Choroid plexus epithelial cell (primary cell): ENCODE measurements around the gene MSMO1.

ENCODE experiments used
- DNase-seq: peaks from one replicate; pipeline ENCODE4 v3.0.0-alpha.2; 2010; ENCODE audit warnings: low read depth
- H3K4me3 ChIP-seq: 2 replicates; pipeline ENCODE4 v1.5.1; 2011; ENCODE audit warnings: low read depth, mild to moderate bottlenecking, control low read depth, low read length, moderate library complexity
- CTCF ChIP-seq: conservative IDR thresholded peaks from 2 replicates; pipeline ENCODE4 v1.5.1; 2011; ENCODE audit warnings: low read depth, mild to moderate bottlenecking, control low read depth, inconsistent platforms, low read length, moderate library complexity

The MSMO1 gene

GRCh38 chr4:165325732-165326512 lies 1.5 kb upstream of the MSMO1 start:
- peak overlapping the region; percentile 8 for H3K4me3 ChIP-seq
- peak; percentile 89 for DNase-seq
- no peak for TF ChIP-seq CTCF

- H3K4me3 ChIP-seq = peak overlapping the region; percentile 62
- peak; percentile 48 for DNase-seq
- no peak for TF ChIP-seq CTCF
Observed at GRCh38 chr4:165326831-165327210, 648 bp upstream of the MSMO1 start.

- DNase-seq = no peak
- no peak for TF ChIP-seq CTCF
- H3K4me3 ChIP-seq = peak overlapping the region; percentile 91
Observed at GRCh38 chr4:165328101-165328425, 594 bp downstream of the MSMO1 start.

- no peak for TF ChIP-seq CTCF
- H3K4me3 ChIP-seq = peak overlapping the region; percentile 91
- no peak for DNase-seq
Observed at GRCh38 chr4:165328708-165329107, 1.2 kb downstream of the MSMO1 start.

GRCh38 chr4:165330071-165330470 lies 2.6 kb downstream of the MSMO1 start:
- DNase-seq = no peak
- H3K4me3 ChIP-seq = peak overlapping the region; percentile 40

GRCh38 chr4:165330666-165331065 lies 3.2 kb downstream of the MSMO1 start:
- DNase-seq = no peak
- TF ChIP-seq CTCF = no peak
- no peak overlapping the region for H3K4me3 ChIP-seq

More at GRCh38 chr4:165330071-165330470, 2.6 kb downstream of the MSMO1 start:
- TF ChIP-seq CTCF = no peak

GRCh38 chr4:165331359-165331758 lies 3.9 kb downstream of the MSMO1 start:
- no peak for DNase-seq
- no peak for TF ChIP-seq CTCF
- H3K4me3 ChIP-seq = no peak overlapping the region
